ENCODE results near the gene DIPK1A.

Gene DIPK1A

GRCh38 chr1:92879316-92879968 is 81.8 kb downstream of the DIPK1A start:
- no peak for DNase-seq (ENCODE audit: low read depth in 2 of 3, low spot score in 1 of 3)

GRCh38 chr1:92877792-92878191 is 83.5 kb downstream of the DIPK1A start:
- no peak for DNase-seq (ENCODE audit: low read depth in 2 of 3, low spot score in 1 of 3)

GRCh38 chr1:92877081-92877711 is 84.1 kb downstream of the DIPK1A start:
- no peak for DNase-seq (ENCODE audit: low read depth in 2 of 3, low spot score in 1 of 3)

- DNase-seq (ENCODE audit: low read depth in 2 of 3, low spot score in 1 of 3): no peak
Observed at GRCh38 chr1:92876351-92876750, 84.9 kb downstream of the DIPK1A start.

- DNase-seq (ENCODE audit: low read depth in 2 of 3, low spot score in 1 of 3): no peak
Observed at GRCh38 chr1:92874987-92875386, 86.3 kb downstream of the DIPK1A start.

GRCh38 chr1:92872719-92873118 is 88.5 kb downstream of the DIPK1A start:
- DNase-seq (ENCODE audit: low read depth in 2 of 3, low spot score in 1 of 3): no peak

GRCh38 chr1:92870591-92870990 is 90.7 kb downstream of the DIPK1A start:
- no peak for DNase-seq (ENCODE audit: low read depth in 2 of 3, low spot score in 1 of 3)

- DNase-seq (ENCODE audit: low read depth in 2 of 3, low spot score in 1 of 3): no peak
Observed at GRCh38 chr1:92864131-92864530, 97.1 kb downstream of the DIPK1A start.

- no peak for DNase-seq (ENCODE audit: low read depth in 2 of 3, low spot score in 1 of 3)
Observed at GRCh38 chr1:92862605-92863004, 98.7 kb downstream of the DIPK1A start.

- DNase-seq (ENCODE audit: low read depth in 2 of 3, low spot score in 1 of 3): no peak
Observed at GRCh38 chr1:92859400-92860039, 101.7 kb downstream of the DIPK1A start.

- peak; percentile 15 to 63 (median 19) for DNase-seq (ENCODE audit: low read depth in 2 of 3, low spot score in 1 of 3)
Observed at GRCh38 chr1:92858564-92859399, 102.5 kb downstream of the DIPK1A start.

- DNase-seq (ENCODE audit: low read depth in 2 of 3, low spot score in 1 of 3): no peak
Observed at GRCh38 chr1:92857817-92858216, 103.4 kb downstream of the DIPK1A start.

GRCh38 chr1:92855236-92855635 is 106.0 kb downstream of the DIPK1A start:
- DNase-seq (ENCODE audit: low read depth in 2 of 3, low spot score in 1 of 3): no peak

GRCh38 chr1:92854101-92854785 is 107.0 kb downstream of the DIPK1A start:
- no peak for DNase-seq (ENCODE audit: low read depth in 2 of 3, low spot score in 1 of 3)

GRCh38 chr1:92853299-92853698 is 108.0 kb downstream of the DIPK1A start:
- no peak for DNase-seq (ENCODE audit: low read depth in 2 of 3, low spot score in 1 of 3)

- no peak for DNase-seq (ENCODE audit: low read depth in 2 of 3, low spot score in 1 of 3)
Observed at GRCh38 chr1:92851729-92852128, 109.5 kb downstream of the DIPK1A start.

GRCh38 chr1:92850019-92850418 is 111.2 kb downstream of the DIPK1A start:
- DNase-seq (ENCODE audit: low read depth in 2 of 3, low spot score in 1 of 3): no peak

- no peak for DNase-seq (ENCODE audit: low read depth in 2 of 3, low spot score in 1 of 3)
Observed at GRCh38 chr1:92848201-92848600, 113.1 kb downstream of the DIPK1A start.

GRCh38 chr1:92845908-92846307 is 115.4 kb downstream of the DIPK1A start:
- no peak for DNase-seq (ENCODE audit: low read depth in 2 of 3, low spot score in 1 of 3)

GRCh38 chr1:92844439-92844838 is 116.8 kb downstream of the DIPK1A start:
- no peak for DNase-seq (ENCODE audit: low read depth in 2 of 3, low spot score in 1 of 3)
